ENCODE results near the gene ICAM5.
A peak's percentile ranks its signal among the peaks of the same experiment; 100 is the strongest.
"Not testable (repeated sequence)": the region's sequence is repeated elsewhere in the genome, so short reads cannot be mapped to it uniquely, and the experiment has no call there.

Gene ICAM5

DNA sequence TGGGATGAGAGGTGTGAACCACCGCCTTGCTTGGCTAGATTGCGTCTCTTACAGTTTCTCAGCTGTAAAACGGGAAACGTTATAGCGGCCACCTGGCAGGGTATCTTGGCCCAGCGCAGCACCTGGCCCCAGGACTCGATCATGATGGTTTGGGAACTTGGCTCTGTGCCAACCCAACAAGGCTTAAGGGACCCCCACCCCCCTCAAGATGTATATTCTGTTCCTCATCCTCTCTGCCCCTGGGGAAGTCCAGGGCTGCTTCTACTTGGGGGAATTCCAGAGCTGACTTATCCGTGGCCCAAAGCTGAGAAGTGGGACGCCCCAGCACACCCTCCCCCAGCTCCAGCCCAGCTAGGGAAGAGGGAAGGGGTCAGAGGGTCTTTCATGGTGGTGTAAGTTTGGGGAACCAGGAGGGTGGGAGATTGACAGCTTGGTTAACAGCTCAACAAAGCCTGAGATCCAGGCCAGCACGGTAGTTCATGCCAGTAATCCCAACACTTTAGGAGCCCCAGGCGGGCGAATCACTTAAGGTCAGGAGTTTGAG is 18.1 kb upstream of the ICAM5 start:
- H3K4me3 ChIP-seq (ENCODE audit: low read depth, low read length) = peak overlapping the region; percentile 55
- POLR2A ChIA-PET = interaction anchor here (0.8 to 3.0 kb wide), 4 partner anchors 18 to 109 kb away, joined by 3 to 11 read pairs (median 7); partner anchors contain the start of genes ICAM5, RAVER1 and TYK2
- TF ChIP-seq, protein P1, sequence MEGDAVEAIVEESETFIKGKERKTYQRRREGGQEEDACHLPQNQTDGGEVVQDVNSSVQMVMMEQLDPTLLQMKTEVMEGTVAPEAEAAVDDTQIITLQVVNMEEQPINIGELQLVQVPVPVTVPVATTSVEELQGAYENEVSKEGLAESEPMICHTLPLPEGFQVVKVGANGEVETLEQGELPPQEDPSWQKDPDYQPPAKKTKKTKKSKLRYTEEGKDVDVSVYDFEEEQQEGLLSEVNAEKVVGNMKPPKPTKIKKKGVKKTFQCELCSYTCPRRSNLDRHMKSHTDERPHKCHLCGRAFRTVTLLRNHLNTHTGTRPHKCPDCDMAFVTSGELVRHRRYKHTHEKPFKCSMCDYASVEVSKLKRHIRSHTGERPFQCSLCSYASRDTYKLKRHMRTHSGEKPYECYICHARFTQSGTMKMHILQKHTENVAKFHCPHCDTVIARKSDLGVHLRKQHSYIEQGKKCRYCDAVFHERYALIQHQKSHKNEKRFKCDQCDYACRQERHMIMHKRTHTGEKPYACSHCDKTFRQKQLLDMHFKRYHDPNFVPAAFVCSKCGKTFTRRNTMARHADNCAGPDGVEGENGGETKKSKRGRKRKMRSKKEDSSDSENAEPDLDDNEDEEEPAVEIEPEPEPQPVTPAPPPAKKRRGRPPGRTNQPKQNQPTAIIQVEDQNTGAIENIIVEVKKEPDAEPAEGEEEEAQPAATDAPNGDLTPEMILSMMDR (IDR thresholded peaks at IDR 0.05; ENCODE audit: insufficient read depth, low read length, missing control alignments) = no peak
- DNase-seq (ENCODE audit: low read depth, low spot score) = no peak
- CTCF ChIA-PET = interaction anchor here (0.6 to 19.7 kb wide), 16 partner anchors 9 to 340 kb away, joined by 3 to 1180 read pairs (median 5); partner anchors contain the start of genes CDC37, ICAM4, ICAM5 and RAVER1

GRCh38 chr19:10274589-10274988 is 15.2 kb upstream of the ICAM5 start:
- TF ChIP-seq, protein P1 (IDR thresholded peaks at IDR 0.05; ENCODE audit: insufficient read depth, low read length, missing control alignments) = no peak
- no peak for DNase-seq (ENCODE audit: low read depth, low spot score)
- ChIA-PET CTCF (interaction anchor here (0.9 to 1.8 kb wide), 6 partner anchors 15 to 129 kb away, joined by 3 to 10 read pairs (median 4); partner anchors contain the start of gene CDC37), POLR2A (no interaction called here)
- no peak overlapping the region for H3K4me3 ChIP-seq (ENCODE audit: low read depth, low read length)

DNA sequence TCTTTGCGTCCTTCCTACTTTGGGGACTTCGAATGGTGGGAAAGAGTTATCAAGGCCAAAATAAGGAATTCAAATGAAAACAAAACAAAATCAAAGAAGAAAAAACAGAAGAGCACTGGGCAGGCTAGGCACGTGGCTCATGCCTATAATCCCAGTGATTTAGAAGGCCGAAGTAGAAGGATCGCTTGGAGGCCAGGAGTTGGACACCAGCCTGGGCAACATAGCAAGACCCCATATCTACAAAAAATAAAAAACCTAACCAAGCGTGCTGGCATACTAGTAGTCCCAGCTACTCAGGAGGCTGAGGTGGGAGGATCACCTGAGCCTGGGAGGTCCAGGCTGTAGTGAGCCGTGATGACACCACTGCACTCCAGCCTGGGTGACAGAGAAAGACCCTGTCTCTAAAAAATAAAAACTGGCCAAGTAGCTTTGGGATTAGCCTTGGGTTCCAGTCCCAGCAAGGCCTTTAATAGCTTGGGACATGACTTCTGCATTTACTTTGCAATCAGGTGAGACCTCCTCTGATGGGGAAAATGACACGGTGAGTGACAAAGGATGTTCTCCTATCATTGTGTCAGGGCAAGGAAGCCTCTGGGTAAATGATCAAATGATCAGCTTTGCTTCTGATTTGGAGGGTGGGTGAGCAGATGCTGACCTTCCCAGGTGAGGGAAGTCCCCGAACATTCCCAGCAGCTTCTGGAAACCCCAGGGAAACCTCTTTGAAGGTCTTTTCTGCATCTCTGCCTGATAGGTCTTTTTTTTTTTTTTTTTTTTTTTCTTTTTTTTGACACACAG is 11.8 kb upstream of the ICAM5 start:
- no peak overlapping the region for H3K4me3 ChIP-seq (ENCODE audit: low read depth, low read length)
- DNase-seq (ENCODE audit: low read depth, low spot score) = no peak
- ChIA-PET POLR2A (interaction anchor here (1.5 kb wide), 1 partner anchor 13 kb away, joined by 6 read pairs; no protein-coding TSS in a partner anchor), CTCF (interaction anchor here (0.8 to 1.9 kb wide), 8 partner anchors 8 to 127 kb away, joined by 3 to 11 read pairs (median 5); partner anchors contain the start of gene ICAM1)
- TF ChIP-seq, protein P1 (IDR thresholded peaks at IDR 0.05; ENCODE audit: insufficient read depth, low read length, missing control alignments) = no peak

- POLR2A ChIA-PET = no interaction called here
- TF ChIP-seq, protein P1 (IDR thresholded peaks at IDR 0.05; ENCODE audit: insufficient read depth, low read length, missing control alignments) = no peak
- CTCF ChIA-PET = interaction anchor here (0.8 to 2.2 kb wide), 7 partner anchors 9 to 112 kb away, joined by 3 to 9 read pairs (median 6); partner anchors contain the start of genes ICAM1 and ICAM5
- DNase-seq (ENCODE audit: low read depth, low spot score) = no peak
- no peak overlapping the region for H3K4me3 ChIP-seq (ENCODE audit: low read depth, low read length)
Measured at GRCh38 chr19:10278935-10279334, 10.8 kb upstream of the ICAM5 start.

- TF ChIP-seq, protein P1 (IDR thresholded peaks at IDR 0.05; ENCODE audit: insufficient read depth, low read length, missing control alignments) = no peak
- DNase-seq (ENCODE audit: low read depth, low spot score) = no peak
- ChIA-PET POLR2A (interaction anchor here (0.6 kb wide), 1 partner anchor 192 kb away, joined by 8 read pairs; no protein-coding TSS in a partner anchor), CTCF (interaction anchor here (0.9 to 2.2 kb wide), 8 partner anchors 9 to 112 kb away, joined by 3 to 7 read pairs (median 4); partner anchors contain the start of genes ICAM1 and ICAM5)
- H3K4me3 ChIP-seq (ENCODE audit: low read depth, low read length) = no peak overlapping the region
Measured at GRCh38 chr19:10279737-10280442, 9.9 kb upstream of the ICAM5 start.

DNA sequence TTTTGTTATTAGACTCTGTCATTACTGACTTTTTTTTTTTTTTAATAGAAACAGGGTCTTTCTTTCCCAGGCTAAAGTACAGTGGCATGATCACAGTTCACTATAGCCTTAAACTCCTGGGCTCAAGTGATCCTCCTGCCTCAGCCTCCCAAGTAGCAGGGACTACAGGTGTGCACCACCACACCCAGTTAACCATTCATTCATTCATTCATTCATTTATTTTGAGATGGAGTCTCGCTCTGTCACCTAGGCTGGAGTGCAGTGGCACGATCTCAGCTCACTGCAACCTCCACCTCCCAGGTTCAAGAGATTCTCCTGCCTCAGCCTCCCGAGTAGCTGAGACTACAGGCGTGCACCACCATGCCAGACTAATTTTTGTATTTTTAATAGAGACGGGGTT is 7.7 kb upstream of the ICAM5 start:
- POLR2A ChIA-PET; H3K4me3 ChIP-seq (ENCODE audit: low read depth, low read length); DNase-seq (ENCODE audit: low read depth, low spot score): not testable (repeated sequence)
- CTCF ChIA-PET = interaction anchor here (1.9 kb wide), 1 partner anchor 12 kb away, joined by 9 read pairs; no protein-coding TSS in a partner anchor
